ENCODE results near the gene ASF1A.
A peak's percentile ranks its signal among the peaks of the same experiment; 100 is the strongest.

GRCh38 chr6:118893807-118894424 lies at the start of gene ASF1A:
- TF ChIP-seq ZNF121 (CRISPR knock-in tag; conservative IDR thresholded peaks at IDR 0.05) (no peak), RBM34 (IDR thresholded peaks at IDR 0.05; ENCODE audit: borderline replicate concordance, insufficient read depth, low read length) (no peak), EHMT2 (IDR thresholded peaks at IDR 0.05) (no peak), KAT7 (CRISPR knock-in tag; IDR thresholded peaks at IDR 0.05; ENCODE audit: borderline replicate concordance) (no peak), CREB1 (IDR thresholded peaks at IDR 0.05) (no peak), CREB1 (CRISPR knock-in tag; IDR thresholded peaks at IDR 0.05) (peak; percentile 15; the same call in 1 of the 2 replicates), RCOR1 (IDR thresholded peaks at IDR 0.05; ENCODE audit: borderline replicate concordance in 1 of 2, low read depth in 2 of 2, low read length in 2 of 2) (peak in 1 of 2 experiments; percentile 63; a peak in 1 of 4 replicates), ZNF592 (IDR thresholded peaks at IDR 0.05) (no peak; the same call in 1 of the 2 replicates), HDAC1 (IDR thresholded peaks at IDR 0.05) (peak in 1 of 2 experiments; percentile 72; a peak in 1 of 4 replicates), CTCF (IDR thresholded peaks at IDR 0.05 in 2 of 3, conservative IDR thresholded peaks at IDR 0.05 in 1 of 3; ENCODE audit: insufficient read depth in 2 of 3, low read depth in 1 of 3, low read length in 3 of 3) (peak; percentile 73 to 86 (median 83)), TAF1 (IDR thresholded peaks at IDR 0.05; ENCODE audit: control insufficient read depth, extremely low read depth, insufficient read depth, low read length, severe bottlenecking) (peak; percentile 93), NFATC3 (IDR thresholded peaks at IDR 0.05) (no peak), POLR2AphosphoS2 (IDR thresholded peaks at IDR 0.05; ENCODE audit: low read length) (peak; percentile 41; the same call in 1 of the 2 replicates), HCFC1 (IDR thresholded peaks at IDR 0.05; ENCODE audit: low read depth, low read length) (peak; percentile 64)
